HG03571 (cell line): Measurements from ENCODE around the gene BTF3L4.
A peak's percentile ranks its signal among the peaks of the same experiment; 100 is the strongest.
"Not testable (repeated sequence)": the region's sequence is repeated elsewhere in the genome, so short reads cannot be mapped to it uniquely, and the experiment has no call there.

ENCODE experiments used
- ATAC-seq: cut with Tn5 transposase; IDR thresholded peaks from one replicate; pipeline ENCODE4 v1.9.1; 2021; ENCODE audit not compliant: unreplicated experiment

The BTF3L4 gene

DNA sequence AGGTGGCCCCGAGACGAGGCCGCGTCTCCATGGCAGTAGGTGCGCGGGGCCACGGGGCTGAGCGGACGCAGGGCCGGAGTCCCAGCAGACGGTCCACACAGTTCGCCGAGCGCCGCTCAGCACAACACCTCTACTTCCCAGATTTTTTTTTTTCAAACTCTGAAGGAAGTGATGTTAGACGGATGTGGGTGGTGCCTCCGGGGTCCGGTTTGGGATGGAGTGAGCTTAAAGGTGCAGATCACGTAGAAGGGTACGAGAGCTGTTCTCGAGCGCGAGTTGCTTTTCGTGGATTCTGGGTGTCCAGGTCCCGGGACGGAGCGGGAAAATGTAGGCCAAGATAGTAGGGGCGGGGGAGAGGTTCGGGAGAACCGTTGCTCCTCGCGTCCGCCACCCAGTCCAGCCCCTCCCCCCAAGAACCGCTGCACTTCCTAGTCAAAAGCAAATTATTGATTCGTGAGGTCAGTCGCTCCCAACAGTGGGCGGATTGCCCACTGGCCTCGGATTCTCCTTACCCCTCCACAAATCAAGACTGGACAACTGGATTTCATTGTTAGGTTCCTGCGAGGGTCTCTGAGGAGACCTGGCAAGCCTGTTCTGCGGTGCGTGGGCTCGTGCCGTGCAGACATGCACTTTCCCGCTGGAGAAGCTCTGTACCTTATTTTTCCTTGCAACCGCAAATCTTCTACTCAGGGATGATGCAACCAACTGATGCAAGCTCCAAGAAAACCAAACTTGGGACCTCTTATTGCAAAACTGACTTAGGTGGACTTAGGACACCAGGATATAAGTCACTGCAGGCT lies 829 bp upstream of the BTF3L4 start, which contains the start of gene TXNDC12:
Gene TXNDC12 (minus strand): TSS at position 126 of the 800 bp plus-strand sequence. CDS start 95 bp downstream, at position 31.
- peak; percentile 48 for ATAC-seq

DNA sequence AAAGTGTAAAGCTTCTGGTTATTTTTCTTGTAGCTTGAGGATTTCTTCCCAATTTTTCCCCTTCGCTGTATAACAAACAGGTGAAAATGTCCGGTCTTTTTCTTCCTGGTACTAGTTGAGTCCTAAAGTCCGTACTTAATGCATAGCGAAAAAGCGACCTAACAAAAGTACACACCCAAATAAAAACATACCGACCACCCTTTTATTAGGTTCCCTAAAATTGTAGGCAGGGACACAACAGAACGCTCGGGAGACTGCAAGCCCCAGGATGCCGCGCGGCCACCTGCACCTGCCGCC lies 281 bp upstream of the BTF3L4 start:
- ATAC-seq: no peak

DNA sequence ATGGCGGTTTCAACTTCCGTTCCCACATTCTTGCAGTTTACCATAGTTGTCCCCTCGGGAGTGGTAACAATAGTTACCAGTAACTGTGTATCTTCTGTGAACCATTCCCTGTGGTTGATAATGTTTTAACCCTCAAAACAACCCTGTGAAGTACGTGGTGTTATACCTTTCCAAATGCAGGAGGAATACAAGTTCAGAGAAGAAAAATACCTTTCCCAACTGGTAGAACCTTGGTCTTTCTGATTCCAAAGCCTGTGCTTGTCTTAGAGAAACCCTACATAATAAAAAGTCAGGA lies 789 bp downstream of the BTF3L4 start:
- peak; percentile 46 for ATAC-seq

DNA sequence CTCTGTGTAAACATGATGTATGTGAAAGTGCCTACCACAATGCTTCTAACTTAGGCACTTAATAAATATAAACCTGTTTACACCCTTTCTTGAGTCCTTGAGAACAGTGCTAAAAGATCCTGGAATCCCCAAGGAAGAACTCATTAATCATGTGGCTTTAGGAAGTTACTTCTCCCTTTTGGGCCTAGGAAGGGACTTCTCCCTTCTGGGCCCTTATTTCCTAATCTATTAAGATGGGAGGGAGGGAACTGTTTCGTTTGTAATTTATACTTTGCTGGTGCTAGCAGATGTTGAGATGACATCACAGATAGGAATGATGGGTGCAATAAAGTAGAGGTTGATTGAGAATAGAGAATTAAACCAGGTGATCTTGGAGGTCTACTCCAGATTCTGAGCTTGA lies 1.2 kb downstream of the BTF3L4 start:
- ATAC-seq: no peak

DNA sequence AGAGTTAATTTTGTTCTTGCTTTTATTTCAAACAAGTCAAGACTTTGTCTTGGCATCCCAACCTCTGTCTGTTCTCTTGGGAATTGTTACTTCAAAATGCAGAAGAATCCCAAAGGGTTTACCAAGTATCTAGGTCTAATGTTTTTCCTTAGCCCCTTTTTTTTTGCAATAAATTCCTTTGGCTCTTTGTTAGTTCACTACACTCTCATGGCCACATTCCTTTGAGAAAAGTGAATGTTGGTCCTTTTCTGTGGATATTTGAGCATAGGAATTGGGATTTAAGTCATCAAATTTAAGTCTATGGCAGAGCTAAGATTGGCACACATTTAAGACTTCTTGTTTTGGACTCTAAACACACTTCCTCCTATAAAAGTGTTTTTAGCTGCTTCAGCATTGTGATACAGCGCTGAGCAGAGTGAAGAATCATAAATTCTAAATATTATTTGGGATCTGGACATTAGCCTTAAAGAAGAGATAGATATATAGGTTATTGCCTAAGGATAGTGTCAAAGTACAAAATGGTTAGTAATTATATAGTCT lies 1.9 kb downstream of the BTF3L4 start:
- no peak for ATAC-seq

DNA sequence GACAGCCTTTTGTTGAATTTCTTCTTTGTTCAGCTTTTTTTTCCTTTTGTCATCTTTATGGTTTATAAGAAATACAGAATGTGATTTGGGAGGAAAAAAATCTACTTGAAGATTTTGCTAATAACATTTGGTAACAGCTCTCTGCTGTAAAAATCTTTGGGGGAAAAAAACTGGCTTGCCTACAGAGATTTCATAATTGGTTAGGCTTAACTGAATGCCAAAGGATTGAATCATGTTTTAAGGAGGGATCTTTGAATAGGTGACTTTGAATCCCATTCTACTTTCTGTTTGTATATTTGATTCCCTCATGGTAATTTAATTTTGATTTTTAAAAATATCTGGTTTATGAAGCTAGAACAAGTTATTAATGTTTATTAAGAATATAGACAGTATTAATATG lies 3.2 kb downstream of the BTF3L4 start:
- no peak for ATAC-seq

DNA sequence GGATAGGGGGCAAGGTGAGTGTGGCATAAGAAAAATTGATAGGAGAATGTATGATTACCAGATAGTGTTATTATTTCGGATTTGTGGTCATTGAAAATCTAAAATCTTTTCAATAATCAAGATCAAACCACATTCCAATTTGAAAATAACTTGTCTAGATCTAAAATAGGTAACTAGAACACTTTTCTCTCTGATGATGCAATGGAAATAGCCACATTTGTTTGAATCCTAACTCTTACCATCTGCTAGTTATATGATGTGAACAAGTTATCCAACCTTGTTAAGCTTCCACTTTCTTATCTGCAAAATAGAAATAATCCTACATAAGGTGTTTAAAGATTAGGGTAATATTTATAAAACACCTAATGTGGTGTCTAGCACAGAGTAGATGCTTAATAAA lies 3.8 kb downstream of the BTF3L4 start:
- no peak for ATAC-seq

DNA sequence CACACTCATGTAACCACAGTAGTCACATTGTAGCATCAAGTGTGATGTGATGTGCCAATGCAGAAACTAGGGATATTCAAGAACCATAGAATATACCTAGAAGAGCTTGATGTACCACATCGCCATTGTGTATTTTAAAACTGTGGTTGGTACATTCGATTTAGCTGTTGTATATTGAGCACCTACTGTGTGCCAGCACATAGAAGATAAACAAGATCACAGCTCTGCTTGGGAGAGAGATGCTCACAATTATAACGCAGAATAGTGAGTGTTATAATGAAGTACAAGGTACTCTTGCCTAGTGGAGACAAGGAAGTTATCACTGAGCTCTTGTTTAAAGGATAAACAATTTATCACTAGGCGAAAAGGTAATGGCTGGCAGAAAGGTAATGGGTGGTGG lies 4.7 kb downstream of the BTF3L4 start:
- ATAC-seq: no peak

DNA sequence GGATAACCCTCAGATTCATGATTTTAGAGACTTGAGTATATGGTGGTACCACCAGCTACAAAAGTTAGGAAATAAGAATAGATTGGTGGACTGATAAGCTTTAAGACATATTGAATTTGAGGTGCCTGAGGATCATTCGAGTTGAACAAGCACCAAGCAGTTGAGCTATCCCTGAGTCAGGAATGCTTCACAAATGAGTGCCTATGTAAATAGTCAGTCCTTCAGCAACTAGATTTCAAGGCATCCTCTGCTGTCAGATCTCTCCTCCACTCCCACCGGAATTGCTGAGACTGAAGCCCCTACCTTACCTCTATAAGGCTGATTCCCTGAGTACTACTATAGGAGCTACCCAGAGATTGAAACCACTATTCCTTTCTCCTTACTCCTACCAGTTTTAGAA lies 7.1 kb downstream of the BTF3L4 start:
- no peak for ATAC-seq

DNA sequence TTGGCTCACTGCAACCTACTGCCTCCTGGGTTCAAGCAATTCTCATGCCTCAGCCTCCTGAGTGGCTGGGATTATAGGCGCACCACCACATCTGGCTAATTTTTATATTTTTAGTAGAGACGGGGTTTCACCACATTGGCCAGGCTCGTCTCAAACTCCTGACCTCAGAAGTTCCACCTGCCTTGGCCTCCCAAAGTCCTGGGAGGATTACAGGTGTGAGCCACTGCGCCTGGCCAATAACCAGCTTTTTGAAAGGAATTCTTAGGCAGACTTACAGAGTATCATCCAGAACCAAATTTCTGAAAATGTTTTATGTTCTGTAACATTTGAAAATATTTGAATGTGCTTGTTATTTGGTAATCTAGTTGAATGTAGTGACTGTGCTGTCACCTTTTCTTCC lies 14.6 kb downstream of the BTF3L4 start:
- no peak for ATAC-seq

DNA sequence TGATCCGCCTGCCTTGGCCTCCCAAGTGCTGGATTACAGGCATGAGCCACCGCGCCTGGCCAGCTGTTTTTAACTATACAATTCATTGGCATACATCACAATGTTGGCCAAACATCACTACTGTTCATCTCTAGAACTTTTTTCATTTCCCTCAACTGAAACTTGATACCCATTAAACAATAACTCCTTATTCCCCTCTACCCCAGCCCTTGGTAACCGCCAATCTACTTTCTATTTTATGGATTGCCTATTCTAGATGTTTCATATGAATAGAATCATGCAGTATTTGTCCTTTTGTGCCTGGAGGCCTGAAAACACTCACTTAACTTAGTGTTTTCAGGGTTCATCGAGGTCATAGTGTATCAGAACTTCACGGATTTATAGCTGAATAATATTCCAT lies 16.2 kb downstream of the BTF3L4 start:
- ATAC-seq: no peak

DNA sequence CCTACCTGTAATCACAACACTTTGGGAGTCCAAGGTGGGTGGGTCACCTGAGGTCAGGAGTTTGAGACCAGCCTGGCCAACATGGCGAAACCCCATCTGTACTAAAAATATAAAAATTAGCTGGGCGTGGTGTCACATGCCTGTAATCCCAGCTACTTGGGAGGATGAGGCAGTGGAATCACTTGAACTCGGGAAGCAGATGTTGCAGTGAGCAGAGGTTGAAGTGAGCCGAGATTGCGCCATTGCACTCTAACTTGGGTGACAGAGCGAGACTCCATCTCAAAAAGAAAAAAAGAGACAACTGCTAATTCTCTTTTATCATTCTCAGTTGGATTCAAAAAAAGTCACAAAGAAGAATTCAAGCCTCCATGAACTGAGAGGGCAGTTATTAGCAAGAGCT lies 21.2 kb downstream of the BTF3L4 start:
- not testable (repeated sequence) for ATAC-seq

DNA sequence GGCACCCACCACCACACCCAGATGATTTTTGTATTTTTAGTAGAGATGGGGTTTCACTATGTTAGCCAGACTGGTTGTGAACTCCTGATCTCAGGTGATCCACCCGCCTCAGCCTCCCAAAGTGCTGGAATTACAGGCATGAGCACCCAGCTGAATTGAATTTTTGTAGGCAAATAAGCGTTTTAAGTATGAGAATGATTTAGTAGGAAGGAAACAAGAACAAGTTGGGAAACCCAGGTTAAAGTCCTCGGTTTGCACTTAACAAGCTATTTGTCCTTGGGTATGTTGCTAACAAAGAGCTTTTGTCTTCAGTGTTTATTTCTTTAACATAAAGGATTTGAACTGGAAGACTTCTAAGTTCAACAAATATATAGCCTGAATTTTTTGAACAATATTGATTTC lies 23.9 kb downstream of the BTF3L4 start:
- ATAC-seq: no peak

DNA sequence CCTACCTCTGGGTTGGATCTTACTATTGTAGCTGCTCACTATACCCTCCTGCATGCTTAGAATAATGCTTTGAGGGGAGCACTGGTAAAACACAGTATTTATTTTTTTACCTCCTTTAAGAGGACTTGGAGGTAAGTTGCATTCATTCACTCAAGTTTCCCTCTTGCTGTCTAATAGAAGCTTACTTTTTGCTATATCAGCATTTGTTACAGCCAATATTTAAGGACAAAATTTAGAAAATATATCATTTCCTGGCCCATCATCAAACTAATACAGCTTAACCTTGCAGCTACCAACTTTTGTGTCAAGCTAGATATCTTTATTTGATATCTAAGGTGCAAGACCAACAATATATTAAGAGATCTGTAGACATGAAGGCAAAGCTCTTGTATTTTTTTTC lies 31.8 kb downstream of the BTF3L4 start:
- not testable (repeated sequence) for ATAC-seq

DNA sequence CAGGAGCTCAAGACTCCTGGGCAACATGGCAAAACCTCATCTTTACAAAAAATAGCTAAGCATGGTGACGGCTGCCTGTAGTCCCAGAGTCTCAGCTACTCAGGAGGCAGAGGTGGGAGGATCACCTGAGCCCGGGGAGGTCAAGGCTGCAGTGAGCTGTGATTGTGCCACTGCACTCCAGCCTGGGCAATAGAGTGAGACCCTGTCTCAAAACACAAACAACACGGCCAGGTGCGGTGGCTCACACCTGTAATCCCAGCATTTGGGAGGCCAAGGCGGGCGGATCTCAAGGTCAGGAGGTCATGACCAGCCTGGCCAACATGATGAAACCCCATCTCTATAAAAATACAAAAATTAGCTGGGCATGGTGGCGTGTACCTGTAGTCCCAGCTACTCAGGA lies 38.2 kb downstream of the BTF3L4 start:
- ATAC-seq: not testable (repeated sequence)

DNA sequence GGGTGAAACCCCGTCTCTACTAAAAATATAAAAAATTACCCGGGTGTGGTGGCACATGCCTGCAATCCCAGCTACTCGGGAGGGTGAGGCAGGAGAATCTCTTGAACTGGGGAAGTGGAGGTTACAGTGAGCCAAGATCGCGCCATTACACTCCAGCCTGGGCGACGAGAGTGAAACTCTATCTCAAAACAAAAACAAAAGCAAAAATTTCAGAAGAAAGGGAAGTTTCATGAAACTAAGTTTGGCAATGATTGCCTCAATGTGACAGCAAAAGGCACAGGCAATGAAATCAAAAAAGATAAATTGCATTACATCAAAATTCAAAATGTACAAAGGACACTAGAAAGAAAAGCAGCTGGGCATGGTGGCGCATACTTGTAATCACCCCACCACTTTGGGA lies 40.1 kb downstream of the BTF3L4 start:
- ATAC-seq: no peak

DNA sequence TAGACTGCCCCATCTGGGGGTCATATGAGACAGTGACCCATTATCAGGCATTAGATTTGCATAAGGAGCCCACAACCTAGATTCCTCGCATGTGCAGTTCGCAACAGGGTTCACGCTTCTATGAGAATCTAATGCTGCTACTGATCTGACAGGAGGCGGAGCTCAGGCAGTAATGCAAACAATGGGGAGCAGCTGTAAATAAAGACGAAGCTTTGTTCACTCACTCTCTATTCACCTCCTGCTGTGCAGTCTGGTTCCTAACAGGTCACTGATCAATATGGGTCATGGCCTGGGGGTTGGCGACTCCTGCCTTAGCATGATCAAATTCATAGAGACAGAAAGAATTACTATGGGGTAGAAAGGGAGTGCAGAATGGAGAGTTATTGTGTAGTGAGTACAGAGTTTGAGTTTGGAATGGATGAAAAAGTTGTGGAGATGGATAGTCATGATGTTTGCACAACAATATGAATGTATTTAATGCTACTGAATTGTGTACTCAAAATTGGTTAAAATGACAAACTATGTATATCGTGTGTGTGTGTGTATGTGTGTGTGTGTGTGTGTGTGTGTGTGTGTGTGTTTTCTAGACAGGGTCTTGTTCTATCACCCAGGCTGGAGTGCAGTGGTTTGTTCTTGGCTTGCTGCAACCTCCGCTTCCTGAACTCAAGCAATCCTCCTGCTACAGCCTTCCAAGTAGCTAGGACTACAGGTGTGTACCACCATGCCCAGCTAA lies 42.2 kb downstream of the BTF3L4 start:
- no peak for ATAC-seq

DNA sequence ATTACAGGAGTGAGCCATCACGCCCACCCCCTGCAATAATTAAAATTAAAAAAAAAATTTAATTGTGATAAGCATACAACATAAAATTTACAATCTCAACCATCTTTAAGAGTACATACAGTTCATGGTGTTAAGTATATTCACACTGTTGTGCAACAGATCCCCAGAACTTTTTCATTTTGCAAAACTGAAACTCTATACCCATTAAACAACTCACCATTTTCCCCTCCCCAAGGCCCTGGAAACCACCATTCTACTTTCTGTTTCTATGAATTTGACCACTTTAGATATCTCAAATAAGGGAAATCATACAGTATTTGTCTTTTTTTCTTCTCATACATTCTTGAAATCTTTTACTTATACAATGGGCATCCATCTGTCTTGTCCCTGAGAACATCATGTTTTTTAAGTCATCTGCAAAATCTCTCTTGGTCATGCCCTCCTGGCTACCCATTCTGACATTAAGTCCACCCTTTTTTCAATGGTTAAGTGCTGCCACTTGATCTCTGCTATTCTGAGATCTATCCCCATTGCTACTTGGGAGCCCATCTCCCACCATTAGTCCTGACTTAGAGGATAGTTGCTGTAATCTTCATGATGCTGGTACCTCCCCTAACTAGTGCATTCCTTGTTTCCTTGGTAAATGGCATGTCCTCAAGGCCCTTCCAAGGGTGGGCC lies 46.4 kb downstream of the BTF3L4 start:
- no peak for ATAC-seq

DNA sequence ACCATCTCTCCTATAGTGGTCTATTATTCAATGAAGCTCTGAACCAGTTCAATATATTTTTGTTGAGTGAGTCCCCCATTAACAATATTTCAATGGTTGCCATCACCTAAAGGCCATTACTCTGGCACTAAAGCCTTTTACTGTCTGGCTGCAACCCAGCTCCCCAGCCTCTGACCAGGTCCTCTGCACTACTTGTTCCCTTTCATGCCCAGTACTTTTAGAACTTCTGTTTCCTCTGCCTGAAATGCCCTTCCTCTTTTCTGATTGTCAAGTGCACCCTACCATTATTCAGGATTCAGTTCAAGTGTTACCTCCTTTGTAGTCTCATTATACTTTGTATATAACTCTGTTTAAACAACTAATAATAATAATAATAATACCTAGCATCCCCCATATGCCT lies 55.4 kb downstream of the BTF3L4 start:
- no peak for ATAC-seq

DNA sequence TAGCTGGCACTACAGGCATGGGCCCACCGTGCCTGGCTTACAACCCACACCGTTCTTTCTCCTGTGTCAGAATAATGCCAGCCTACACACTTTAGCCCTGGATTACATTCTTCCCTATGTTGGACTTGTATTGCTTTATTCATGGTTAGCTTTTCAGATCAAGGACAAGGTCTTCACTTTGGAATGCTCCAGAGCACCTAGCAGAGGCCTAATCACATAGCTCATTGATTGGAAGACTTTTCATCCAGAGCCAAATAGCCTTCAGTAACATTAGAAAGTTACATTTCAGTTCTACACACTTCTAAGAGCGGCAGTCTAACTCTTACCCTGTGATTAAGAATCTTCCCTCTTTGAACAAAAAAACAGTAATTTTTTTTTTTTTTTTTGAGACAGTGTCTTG lies 56.4 kb downstream of the BTF3L4 start:
- no peak for ATAC-seq

DNA sequence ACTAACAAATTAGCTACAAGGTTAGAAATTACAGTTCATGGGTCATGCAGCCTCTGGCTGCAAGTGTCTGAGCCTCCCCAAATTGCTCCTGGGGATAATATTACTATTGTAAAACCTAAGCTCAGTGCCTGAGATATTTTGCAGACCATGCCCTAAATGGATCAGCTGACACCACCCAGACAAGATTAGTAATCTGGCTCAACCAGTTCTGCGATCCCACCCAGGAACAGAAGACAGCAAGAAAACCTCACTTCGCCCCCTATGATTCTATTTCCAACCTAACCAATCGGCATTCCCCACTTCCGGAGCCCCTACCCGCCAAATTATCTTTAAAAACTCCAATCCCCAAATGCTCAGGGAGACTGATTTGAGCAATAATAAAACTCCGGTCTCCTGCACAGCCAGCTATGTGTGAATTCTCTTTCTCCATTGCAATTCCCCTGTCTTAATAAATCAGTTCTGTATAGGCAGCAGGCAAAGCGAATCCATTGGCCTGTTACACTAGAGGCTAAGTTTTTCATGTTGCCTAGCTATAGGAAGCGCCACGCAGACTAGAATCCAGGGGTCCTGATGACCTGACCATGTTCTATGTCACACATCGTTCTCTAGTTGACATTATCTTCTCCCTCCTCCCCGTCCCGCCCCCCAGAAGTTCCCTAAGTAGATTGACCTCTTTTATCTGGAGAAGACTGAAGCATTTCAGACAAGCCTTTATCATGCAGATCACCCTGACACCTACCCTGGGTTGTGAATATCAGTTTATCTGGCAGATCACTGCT lies 63.4 kb downstream of the BTF3L4 start:
- no peak for ATAC-seq
